H9 (cell line): Measurements from ENCODE around the gene LPP. TPM values are rescaled to one million over a fixed set of nuclear protein-coding genes. Genes with fewer than 3 reads are reported as not detected.

Source experiments
- DNase-seq: peaks from one replicate; pipeline ENCODE4 v3.0.0-alpha.2; 2017
- H2AFZ ChIP-seq: one replicate; pipeline ENCODE4 v1.6.1; 2013; ENCODE audit warnings: mild to moderate bottlenecking, low read length, control low read depth, moderate library complexity
- H2AK5ac ChIP-seq: 2 replicates; pipeline ENCODE4 v1.6.1; 2013; ENCODE audit warnings: low read length, control low read depth, mixed read lengths; ENCODE audit not compliant: insufficient read length
- H2BK120ac ChIP-seq: one replicate; pipeline ENCODE4 v1.6.1; 2013; ENCODE audit warnings: low read depth, mild to moderate bottlenecking, low read length, control low read depth, inconsistent platforms; ENCODE audit not compliant: poor library complexity, severe bottlenecking
- H2BK12ac ChIP-seq: 2 replicates; pipeline ENCODE4 v1.6.1; 2013; ENCODE audit warnings: low read length, control low read depth, mixed read lengths, low read depth; ENCODE audit not compliant: insufficient read length
- H2BK15ac ChIP-seq: 2 replicates; pipeline ENCODE4 v1.6.1; 2013; ENCODE audit warnings: low read depth, low read length, control low read depth
- H2BK20ac ChIP-seq: one replicate; pipeline ENCODE4 v1.6.1; 2013; ENCODE audit warnings: low read depth, mild to moderate bottlenecking, low read length, control low read depth, inconsistent platforms; ENCODE audit not compliant: poor library complexity, severe bottlenecking
- H2BK5ac ChIP-seq: 2 replicates; pipeline ENCODE4 v1.6.1; 2013; ENCODE audit warnings: low read length, control low read depth, mixed read lengths; ENCODE audit not compliant: insufficient read length
- H3K14ac ChIP-seq: 2 replicates; pipeline ENCODE4 v1.6.1; 2013; ENCODE audit warnings: low read length, control low read depth; ENCODE audit not compliant: insufficient read depth
- H3K18ac ChIP-seq: 2 replicates; pipeline ENCODE4 v1.6.1; 2013; ENCODE audit warnings: low read depth, mild to moderate bottlenecking, mixed read lengths, low read length, control low read depth; ENCODE audit not compliant: insufficient read length
- H3K23ac ChIP-seq: 2 replicates; pipeline ENCODE4 v1.6.1; 2013; ENCODE audit warnings: low read length, control low read depth, mixed read lengths, low read depth; ENCODE audit not compliant: insufficient read length
- H3K23me2 ChIP-seq: 2 replicates; pipeline ENCODE4 v1.6.1; 2013; ENCODE audit warnings: low read depth, mild to moderate bottlenecking, mixed read lengths, low read length, control low read depth; ENCODE audit not compliant: insufficient read length, poor library complexity, severe bottlenecking
- H3K27ac ChIP-seq: 2 replicates; pipeline ENCODE4 v1.5.1; 2013; ENCODE audit warnings: low read length, control low read depth, mixed read lengths, low read depth; ENCODE audit not compliant: insufficient read length
- H3K27me3 ChIP-seq: 2 replicates; pipeline ENCODE4 v1.6.1; 2013; ENCODE audit warnings: low read length, control low read depth, inconsistent platforms; ENCODE audit not compliant: insufficient read depth
- H3K4ac ChIP-seq: 2 replicates; pipeline ENCODE4 v1.6.1; 2013; ENCODE audit warnings: low read depth, mild to moderate bottlenecking, control low read depth, inconsistent platforms, low read length, moderate library complexity
- H3K4me1 ChIP-seq: 2 replicates; pipeline ENCODE4 v1.6.1; 2013; ENCODE audit warnings: low read length, control low read depth, inconsistent platforms; ENCODE audit not compliant: insufficient read depth
- H3K4me2 ChIP-seq: 2 replicates; pipeline ENCODE4 v1.6.1; 2013; ENCODE audit warnings: low read length, control low read depth, mixed read lengths; ENCODE audit not compliant: insufficient read length, insufficient read depth
- H3K56ac ChIP-seq: 2 replicates; pipeline ENCODE4 v1.6.1; 2013; ENCODE audit warnings: low read depth, mild to moderate bottlenecking, mixed read lengths, low read length, control low read depth; ENCODE audit not compliant: insufficient read length
- H3K79me1 ChIP-seq: 2 replicates; pipeline ENCODE4 v1.6.1; 2013; ENCODE audit warnings: low read depth, mild to moderate bottlenecking, moderate library complexity, low read length, control low read depth, inconsistent platforms; ENCODE audit not compliant: insufficient read depth, poor library complexity, severe bottlenecking
- H3K79me2 ChIP-seq: 2 replicates; pipeline ENCODE4 v1.6.1; 2013; ENCODE audit warnings: low read length, control low read depth, inconsistent platforms; ENCODE audit not compliant: insufficient read depth
- H3K9ac ChIP-seq: 2 replicates; pipeline ENCODE4 v1.6.1; 2013; ENCODE audit warnings: low read length, control low read depth, mixed read lengths; ENCODE audit not compliant: insufficient read length; ENCODE audit errors: extremely low read depth
- H3K9me3 ChIP-seq: one replicate; pipeline ENCODE4 v1.6.1; 2013; ENCODE audit warnings: low read depth, low read length, inconsistent platforms; ENCODE audit not compliant: control insufficient read depth
- H3T11ph ChIP-seq: one replicate; pipeline ENCODE4 v1.6.1; 2013; ENCODE audit warnings: mild to moderate bottlenecking, low read length, control low read depth, inconsistent platforms
- H4K20me1 ChIP-seq: one replicate; pipeline ENCODE4 v1.6.1; 2013; ENCODE audit not compliant: control insufficient read depth, insufficient read length, insufficient read depth
- H4K5ac ChIP-seq: 2 replicates; pipeline ENCODE4 v1.6.1; 2013; ENCODE audit warnings: low read depth, mild to moderate bottlenecking, mixed read lengths, low read length, control low read depth; ENCODE audit not compliant: insufficient read length
- H4K8ac ChIP-seq: replicated peaks from 2 replicates; pipeline ENCODE4 v1.6.1; 2013; ENCODE audit warnings: low read length, control low read depth, mixed read lengths, low read depth; ENCODE audit not compliant: insufficient read length
- H4K91ac ChIP-seq: 2 replicates; pipeline ENCODE4 v1.6.1; 2013; ENCODE audit warnings: low read depth, mild to moderate bottlenecking, moderate library complexity, mixed read lengths, low read length, control low read depth; ENCODE audit not compliant: insufficient read length
- H3K27ac Mint-ChIP-seq, 3 experiments: 2 replicates in 2 of 3; 3 replicates in 1 of 3; pipeline ENCODE4 v1.8.0; 2020 to 2021; ENCODE audit warnings: mixed read lengths in 3 of 3, mild to moderate bottlenecking in 1 of 3, moderate library complexity in 1 of 3
- H3K27me3 Mint-ChIP-seq: 2 replicates; pipeline ENCODE4 v1.8.0; 2021; ENCODE audit warnings: low read depth, mild to moderate bottlenecking, moderate library complexity, mixed read lengths
- H3K36me3 Mint-ChIP-seq, 3 experiments: 2 replicates in 2 of 3; 3 replicates in 1 of 3; pipeline ENCODE4 v1.8.0; 2020 to 2021; ENCODE audit warnings: low read depth in 3 of 3, mixed read lengths in 3 of 3; ENCODE audit not compliant: insufficient read depth in 1 of 3
- H3K4me1 Mint-ChIP-seq, 2 experiments: 2 replicates each; pipeline ENCODE4 v1.8.0; 2020; ENCODE audit warnings: mixed read lengths in 2 of 2
- H3K4me3 Mint-ChIP-seq, 2 experiments: 2 replicates in 1 of 2; 3 replicates in 1 of 2; pipeline ENCODE4 v1.8.0; 2020 to 2021; ENCODE audit warnings: mild to moderate bottlenecking in 2 of 2, mixed read lengths in 2 of 2, moderate library complexity in 1 of 2
- H3K9me3 Mint-ChIP-seq, 2 experiments: 2 replicates in 1 of 2; 3 replicates in 1 of 2; pipeline ENCODE4 v1.8.0; 2020; ENCODE audit warnings: mild to moderate bottlenecking in 2 of 2, mixed read lengths in 2 of 2, moderate library complexity in 1 of 2
- WGBS: extraction: QIAGEN DNeasy Blood & Tissue Kit; methylation state at CpG from one replicate; pipeline ENCODE4 v1.1.7; 2013; ENCODE audit warnings: missing lambda C conversion rate, low lambda C conversion rate, mixed read lengths; ENCODE audit not compliant: insufficient read length; ENCODE audit errors: extremely low coverage; 5-methylcytosine and 5-hydroxymethylcytosine counted together
- total RNA-seq: library from RNA; stranded (reverse); gene quantifications from 2 replicates; pipeline ENCODE4 v1.2.1, GENCODE V29; 2021
- TF ChIP-seq, protein P1 (sequence below): fragments of 200-600 bp; sonication (generic); conservative IDR thresholded peaks from 3 replicates; pipeline ENCODE4 v1.8.0; 2021; ENCODE audit warnings: antibody characterized with exemption, mild to moderate bottlenecking

LPP gene
- total RNA-seq, 1 experiment from 2014 or later = 64.6 TPM

DNA sequence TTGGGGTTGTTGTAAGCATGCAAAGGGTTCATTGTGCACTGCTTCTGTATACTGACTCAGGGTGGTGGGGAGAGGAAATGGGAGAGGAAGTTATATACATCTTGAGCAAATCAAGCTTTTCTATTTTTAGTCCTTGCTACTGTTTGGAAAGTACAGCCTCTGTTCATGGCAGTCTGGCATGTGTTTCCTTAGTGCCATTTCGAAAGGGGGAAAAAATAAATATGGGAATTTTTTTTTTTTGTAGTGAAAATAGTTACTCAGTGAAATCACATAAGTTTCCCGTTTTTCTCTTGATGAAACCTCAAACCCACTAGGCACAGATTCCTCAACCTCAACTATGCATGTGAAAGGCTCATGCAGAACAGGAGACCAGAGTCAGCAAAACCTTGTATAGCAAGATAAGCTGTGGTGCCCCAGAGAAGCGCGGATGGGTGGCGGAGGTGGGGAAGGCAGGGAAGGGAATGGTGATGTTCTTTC, 353.3 kb downstream of the LPP start:
- no peak overlapping the region for H2BK120ac ChIP-seq
- no peak overlapping the region for H3K4me3 Mint-ChIP-seq
- H2AK5ac ChIP-seq = no peak overlapping the region
- H3T11ph ChIP-seq = no peak overlapping the region
- H3K4ac ChIP-seq = no peak overlapping the region
- no peak overlapping the region for H4K8ac ChIP-seq
- H4K91ac ChIP-seq = no peak overlapping the region
- WGBS = no CpG with 5 or more reads among the region's 5 CpGs
- no peak overlapping the region for H2BK5ac ChIP-seq
- peaks cover 16 to 19% of the 10 kb centered on the region in 2 experiments for H3K4me1 Mint-ChIP-seq
- H3K14ac ChIP-seq = no peak overlapping the region
- no peak overlapping the region for H4K5ac ChIP-seq
- H2AFZ ChIP-seq = no peak overlapping the region
- no peaks in the 10 kb centered on the region for H3K9me3 ChIP-seq
- peaks cover 6 to 13% (median 7%) of the 10 kb centered on the region in 3 experiments; a peak in 6 of 7 replicates for H3K36me3 Mint-ChIP-seq
- peak overlapping the region in 1 of 3 experiments; percentile 36; a peak in 1 of 7 replicates for H3K27ac Mint-ChIP-seq
- no peaks in the 10 kb centered on the region for H3K27me3 Mint-ChIP-seq
- no peak overlapping the region for H3K9ac ChIP-seq
- no peak overlapping the region for H3K4me2 ChIP-seq
- H3K27ac ChIP-seq = no peak overlapping the region
- DNase-seq = no peak
- H2BK15ac ChIP-seq = no peak overlapping the region
- no peaks in the 10 kb centered on the region for H4K20me1 ChIP-seq
- H3K79me1 ChIP-seq = no peaks in the 10 kb centered on the region
- H3K56ac ChIP-seq = no peak overlapping the region
- H3K27me3 ChIP-seq = no peaks in the 10 kb centered on the region
- no peak overlapping the region for H3K23ac ChIP-seq
- no peak overlapping the region for H2BK12ac ChIP-seq
- no peak overlapping the region for H3K18ac ChIP-seq
- peaks cover 11 to 14% of the 10 kb centered on the region in 2 experiments for H3K9me3 Mint-ChIP-seq
- H3K79me2 ChIP-seq = no peaks in the 10 kb centered on the region
- no peaks in the 10 kb centered on the region; the same call in 1 of the 2 replicates for H3K4me1 ChIP-seq
- H2BK20ac ChIP-seq = no peak overlapping the region
- H3K23me2 ChIP-seq = no peaks in the 10 kb centered on the region
- TF ChIP-seq, protein P1, sequence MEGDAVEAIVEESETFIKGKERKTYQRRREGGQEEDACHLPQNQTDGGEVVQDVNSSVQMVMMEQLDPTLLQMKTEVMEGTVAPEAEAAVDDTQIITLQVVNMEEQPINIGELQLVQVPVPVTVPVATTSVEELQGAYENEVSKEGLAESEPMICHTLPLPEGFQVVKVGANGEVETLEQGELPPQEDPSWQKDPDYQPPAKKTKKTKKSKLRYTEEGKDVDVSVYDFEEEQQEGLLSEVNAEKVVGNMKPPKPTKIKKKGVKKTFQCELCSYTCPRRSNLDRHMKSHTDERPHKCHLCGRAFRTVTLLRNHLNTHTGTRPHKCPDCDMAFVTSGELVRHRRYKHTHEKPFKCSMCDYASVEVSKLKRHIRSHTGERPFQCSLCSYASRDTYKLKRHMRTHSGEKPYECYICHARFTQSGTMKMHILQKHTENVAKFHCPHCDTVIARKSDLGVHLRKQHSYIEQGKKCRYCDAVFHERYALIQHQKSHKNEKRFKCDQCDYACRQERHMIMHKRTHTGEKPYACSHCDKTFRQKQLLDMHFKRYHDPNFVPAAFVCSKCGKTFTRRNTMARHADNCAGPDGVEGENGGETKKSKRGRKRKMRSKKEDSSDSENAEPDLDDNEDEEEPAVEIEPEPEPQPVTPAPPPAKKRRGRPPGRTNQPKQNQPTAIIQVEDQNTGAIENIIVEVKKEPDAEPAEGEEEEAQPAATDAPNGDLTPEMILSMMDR = no peak
